Measurements from ENCODE around the gene DUS1L. TPM values are rescaled to one million over a fixed set of nuclear protein-coding genes. Genes with fewer than 3 reads are reported as not detected.

The DUS1L gene
- total and polyA plus RNA-seq, 4 donors: 40.0 to 179 (median 100.0) TPM

DNA sequence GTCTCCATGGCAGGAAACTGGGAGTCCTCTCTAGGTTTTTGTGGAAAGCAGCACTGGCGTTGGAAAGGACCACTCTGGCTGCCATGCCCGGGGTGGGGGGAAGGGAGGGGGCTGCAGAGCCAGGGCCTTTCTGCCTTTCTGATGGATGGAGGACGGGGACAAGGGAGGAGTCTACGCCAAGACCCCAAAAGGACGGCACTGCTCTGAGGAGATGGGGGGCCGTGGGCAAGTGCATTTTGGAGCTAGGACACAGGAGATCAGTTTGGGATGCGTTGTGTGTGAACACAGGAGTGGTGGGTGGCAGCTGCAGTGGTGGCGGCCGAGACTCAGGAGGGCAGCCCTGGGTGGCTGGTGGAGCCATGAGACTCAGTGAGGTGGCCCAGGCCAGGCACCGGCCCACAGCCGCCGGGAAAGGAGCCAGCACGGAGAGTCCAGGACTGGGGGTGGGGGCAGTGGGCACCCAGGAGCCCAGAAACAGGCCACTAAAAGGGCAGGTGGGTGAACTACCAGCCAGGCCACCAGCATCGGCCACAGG, 45.0 kb downstream of the DUS1L start:
- no peak overlapping the region for H3K9ac ChIP-seq (ENCODE audit: insufficient read depth in 1 of 2, low read length in 2 of 2)
- WGBS, 2 donors: 81 to 89% methylated on average over 14 of the region's 14 CpGs
- TF ChIP-seq CTCF (IDR thresholded peaks at IDR 0.05; ENCODE audit: control extremely low read depth, extremely low read depth): no peak
- peaks cover 0 to 8% (median 0%) of the 10 kb centered on the region in 4 donors for H3K36me3 ChIP-seq (ENCODE audit: control insufficient read depth in 4 of 4, insufficient read depth in 4 of 4, low read length in 4 of 4)
- no peak overlapping the region for H3K4me3 ChIP-seq
- no peak overlapping the region for H3K27ac ChIP-seq (ENCODE audit: low read depth in 1 of 2, low read length in 1 of 2)
- peaks cover 0 to 25% (median 12%) of the 10 kb centered on the region in 5 donors for H3K4me1 ChIP-seq (ENCODE audit: control insufficient read depth in 5 of 5, insufficient read depth in 5 of 5, low read length in 5 of 5)
- H3K27me3 ChIP-seq (ENCODE audit: control insufficient read depth in 3 of 3, insufficient read depth in 3 of 3, low read length in 2 of 3): no peaks in the 10 kb centered on the region
- DNase-seq: no peak
- no peak for ATAC-seq (ENCODE audit: insufficient read depth, low FRiP score)
- no peaks in the 10 kb centered on the region for H3K9me3 ChIP-seq (ENCODE audit: control insufficient read depth in 4 of 4, insufficient read depth in 3 of 4, low read length in 3 of 4)

GRCh38 chr17:82019690-82020571, 45.7 kb downstream of the DUS1L start:
- no peak overlapping the region for H3K9ac ChIP-seq (ENCODE audit: insufficient read depth in 1 of 2, low read length in 2 of 2)
- no peaks in the 10 kb centered on the region for H3K27me3 ChIP-seq (ENCODE audit: control insufficient read depth in 3 of 3, insufficient read depth in 3 of 3, low read length in 2 of 3)
- H3K36me3 ChIP-seq (ENCODE audit: control insufficient read depth in 4 of 4, insufficient read depth in 4 of 4, low read length in 4 of 4): peaks cover 0 to 8% (median 0%) of the 10 kb centered on the region in 4 donors
- no peak overlapping the region for H3K4me3 ChIP-seq
- TF ChIP-seq CTCF (IDR thresholded peaks at IDR 0.05; ENCODE audit: control extremely low read depth, extremely low read depth): peak; percentile 20
- WGBS, 2 donors: 66 to 72% methylated on average over 34 of the region's 34 CpGs
- no peaks in the 10 kb centered on the region for H3K9me3 ChIP-seq (ENCODE audit: control insufficient read depth in 4 of 4, insufficient read depth in 3 of 4, low read length in 3 of 4)
- peaks cover 0 to 26% (median 12%) of the 10 kb centered on the region in 5 donors for H3K4me1 ChIP-seq (ENCODE audit: control insufficient read depth in 5 of 5, insufficient read depth in 5 of 5, low read length in 5 of 5)
- DNase-seq: peak in 1 of 3 donors; percentile 49
- no peak overlapping the region for H3K27ac ChIP-seq (ENCODE audit: low read depth in 1 of 2, low read length in 1 of 2)
- no peak for ATAC-seq (ENCODE audit: insufficient read depth, low FRiP score)

DNA sequence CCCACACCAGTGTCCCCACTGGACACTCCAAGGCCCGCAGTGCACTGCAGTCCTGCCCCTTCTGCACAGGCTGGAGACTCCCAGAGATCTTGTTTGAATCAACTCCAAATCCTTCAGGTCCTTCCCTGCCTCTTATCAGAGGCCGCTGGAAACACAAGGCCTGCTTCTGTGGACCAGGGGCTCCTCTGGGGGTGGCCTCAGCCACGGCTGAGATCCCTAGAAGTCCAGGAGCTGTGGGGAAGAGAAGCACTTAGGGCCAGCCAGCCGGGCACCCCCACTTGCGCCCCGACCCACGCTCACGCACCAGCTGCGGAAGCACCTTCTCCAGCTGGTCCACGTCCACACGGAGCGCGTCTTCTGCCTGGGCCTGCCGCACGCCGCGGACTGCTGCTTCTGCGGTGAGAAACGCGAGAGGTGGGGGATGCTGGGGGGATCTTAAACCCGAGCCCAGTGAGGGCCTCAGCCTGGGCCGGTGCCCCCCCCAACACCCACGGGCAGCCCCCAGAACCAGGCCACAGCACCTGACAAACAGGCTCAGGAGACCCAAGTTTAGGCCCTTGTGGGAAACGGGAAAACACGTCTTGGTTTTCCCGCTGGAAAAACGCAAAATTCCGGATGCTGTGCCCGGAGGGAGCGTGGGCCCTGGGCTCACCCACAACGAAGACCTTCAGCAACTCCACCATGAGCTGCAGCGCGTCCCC, 46.5 kb downstream of the DUS1L start:
- Histone ChIP-seq H3K9ac (ENCODE audit: insufficient read depth in 1 of 2, low read length in 2 of 2) (no peak overlapping the region), H3K9me3 (ENCODE audit: control insufficient read depth in 4 of 4, insufficient read depth in 3 of 4, low read length in 3 of 4) (no peaks in the 10 kb centered on the region), H3K27me3 (ENCODE audit: control insufficient read depth in 3 of 3, insufficient read depth in 3 of 3, low read length in 2 of 3) (no peaks in the 10 kb centered on the region), H3K36me3 (ENCODE audit: control insufficient read depth in 4 of 4, insufficient read depth in 4 of 4, low read length in 4 of 4) (peaks cover 0 to 8% (median 0%) of the 10 kb centered on the region in 4 donors), H3K27ac (ENCODE audit: low read depth in 1 of 2, low read length in 1 of 2) (no peak overlapping the region), H3K4me1 (ENCODE audit: control insufficient read depth in 5 of 5, insufficient read depth in 5 of 5, low read length in 5 of 5) (peaks cover 0 to 24% (median 11%) of the 10 kb centered on the region in 5 donors), H3K4me3 (no peak overlapping the region)
- 86 to 90% methylated on average over 33 of the region's 33 CpGs for WGBS, 2 donors
- DNase-seq: no peak
- ATAC-seq (ENCODE audit: insufficient read depth, low FRiP score): no peak
- no peak for TF ChIP-seq CTCF (IDR thresholded peaks at IDR 0.05; ENCODE audit: control extremely low read depth, extremely low read depth)

Data from lung (tissue), 12 donors.